GM12801 (cell line): ENCODE measurements around the gene GLIPR1L2.

Source experiments
- TF ChIP-seq, protein P1 (sequence below): IDR thresholded peaks from one replicate; pipeline ENCODE4 v1.5.1; 2011; ENCODE audit warnings: control low read depth; ENCODE audit not compliant: insufficient read length; ENCODE audit errors: extremely low read depth

GLIPR1L2 gene

DNA sequence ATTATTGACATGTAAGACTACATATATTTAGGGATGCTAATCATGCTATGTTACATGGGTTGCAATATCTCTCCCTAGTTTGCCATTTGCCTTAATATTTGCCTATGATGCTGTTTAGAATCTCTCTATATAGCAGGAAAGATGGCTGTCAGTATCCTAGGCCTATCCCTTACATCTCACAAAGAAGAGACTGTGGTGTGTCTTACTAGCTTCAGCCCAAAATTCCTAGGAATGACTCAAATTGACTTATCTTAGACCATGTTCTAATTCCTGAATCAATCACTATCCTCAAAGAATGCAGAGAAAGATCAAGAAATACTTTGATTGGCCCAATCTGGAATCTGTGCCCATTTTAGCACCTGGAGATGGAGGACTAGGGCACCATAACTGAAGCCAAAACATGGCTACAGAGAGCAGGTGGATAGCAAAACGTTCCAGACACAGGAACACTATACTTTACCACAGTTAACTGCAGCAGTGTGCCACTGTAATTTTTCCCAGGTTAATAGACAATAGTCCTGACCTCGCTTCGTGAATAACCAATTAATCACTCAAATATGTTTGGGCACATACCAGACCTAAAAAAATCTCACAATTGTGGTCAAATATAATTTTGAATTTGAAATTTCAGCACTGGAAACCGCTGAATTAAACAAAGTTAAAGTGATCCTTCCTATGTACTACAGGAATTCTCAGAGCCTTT, 57.0 kb downstream of the GLIPR1L2 start:
- TF ChIP-seq, protein P1, sequence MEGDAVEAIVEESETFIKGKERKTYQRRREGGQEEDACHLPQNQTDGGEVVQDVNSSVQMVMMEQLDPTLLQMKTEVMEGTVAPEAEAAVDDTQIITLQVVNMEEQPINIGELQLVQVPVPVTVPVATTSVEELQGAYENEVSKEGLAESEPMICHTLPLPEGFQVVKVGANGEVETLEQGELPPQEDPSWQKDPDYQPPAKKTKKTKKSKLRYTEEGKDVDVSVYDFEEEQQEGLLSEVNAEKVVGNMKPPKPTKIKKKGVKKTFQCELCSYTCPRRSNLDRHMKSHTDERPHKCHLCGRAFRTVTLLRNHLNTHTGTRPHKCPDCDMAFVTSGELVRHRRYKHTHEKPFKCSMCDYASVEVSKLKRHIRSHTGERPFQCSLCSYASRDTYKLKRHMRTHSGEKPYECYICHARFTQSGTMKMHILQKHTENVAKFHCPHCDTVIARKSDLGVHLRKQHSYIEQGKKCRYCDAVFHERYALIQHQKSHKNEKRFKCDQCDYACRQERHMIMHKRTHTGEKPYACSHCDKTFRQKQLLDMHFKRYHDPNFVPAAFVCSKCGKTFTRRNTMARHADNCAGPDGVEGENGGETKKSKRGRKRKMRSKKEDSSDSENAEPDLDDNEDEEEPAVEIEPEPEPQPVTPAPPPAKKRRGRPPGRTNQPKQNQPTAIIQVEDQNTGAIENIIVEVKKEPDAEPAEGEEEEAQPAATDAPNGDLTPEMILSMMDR: no peak

DNA sequence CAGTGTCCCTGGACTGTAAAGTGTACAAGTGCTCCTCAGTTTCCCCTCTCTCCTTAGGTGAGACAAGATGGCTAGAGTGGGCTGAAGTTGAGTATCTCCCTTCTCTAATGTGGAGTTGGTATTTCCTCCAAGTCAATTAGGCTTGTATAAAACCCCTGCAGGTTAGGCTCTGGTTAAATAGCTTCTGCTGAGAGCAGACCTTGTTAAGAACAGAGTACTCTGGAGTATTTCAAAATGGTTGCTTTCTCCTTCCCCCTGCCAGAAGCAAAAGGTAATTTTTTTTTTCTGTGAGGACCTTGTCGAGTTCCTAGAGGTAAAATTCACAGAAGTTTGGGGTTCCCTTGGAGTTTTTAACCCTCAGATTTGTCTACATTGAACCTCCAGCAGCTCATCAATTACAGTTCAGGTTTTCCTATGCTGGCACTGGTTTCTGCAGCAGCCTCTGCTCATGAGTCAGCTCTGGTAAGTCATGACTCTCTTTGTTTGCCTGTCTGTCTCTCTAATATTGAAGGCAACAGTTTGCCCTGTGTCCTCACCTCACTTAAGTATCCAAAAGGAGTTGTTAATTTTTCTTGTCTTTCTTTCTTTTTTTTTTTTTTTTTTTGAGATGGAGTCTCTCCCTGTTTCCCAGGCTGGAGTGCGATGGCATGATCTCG, 61.9 kb downstream of the GLIPR1L2 start:
- TF ChIP-seq, protein P1: no peak

DNA sequence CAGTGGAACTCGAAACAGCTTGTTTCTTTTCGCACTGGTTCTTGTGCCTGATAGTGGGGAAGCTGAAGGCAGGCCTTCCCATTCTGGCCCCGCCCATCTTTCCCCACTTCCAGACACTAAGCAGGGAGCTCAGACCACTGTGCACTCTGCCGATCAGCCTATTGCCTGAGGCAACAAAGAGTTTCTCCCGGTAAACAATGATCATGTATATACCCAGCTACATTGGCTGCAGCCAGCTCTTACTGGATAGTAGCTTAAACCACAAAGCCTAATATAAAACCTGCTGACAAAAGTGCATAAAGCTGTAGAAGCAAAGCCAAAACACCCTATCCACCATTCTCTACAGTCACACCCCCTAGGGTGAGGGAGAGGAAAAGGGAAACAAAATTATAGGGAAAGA, 65.0 kb downstream of the GLIPR1L2 start:
- TF ChIP-seq, protein P1: no peak

DNA sequence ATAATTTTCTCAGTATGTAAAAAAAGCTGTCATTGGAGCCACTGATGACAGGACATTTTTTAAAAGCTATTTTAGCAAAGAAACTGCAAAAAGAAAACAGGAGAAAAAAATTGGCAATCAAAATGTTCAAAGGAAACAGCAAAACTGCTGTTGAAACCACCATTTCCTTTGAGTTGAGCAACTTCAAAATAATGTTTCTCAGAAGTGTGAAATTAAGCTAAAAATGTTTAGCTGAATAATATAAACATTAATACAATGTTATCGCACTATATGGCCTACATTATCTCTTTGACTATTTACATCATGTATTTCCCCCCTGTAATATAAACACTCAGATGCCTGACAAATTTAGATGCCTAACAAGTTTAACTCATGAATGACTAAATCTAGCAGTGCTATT, 66.3 kb downstream of the GLIPR1L2 start:
- TF ChIP-seq, protein P1: no peak

DNA sequence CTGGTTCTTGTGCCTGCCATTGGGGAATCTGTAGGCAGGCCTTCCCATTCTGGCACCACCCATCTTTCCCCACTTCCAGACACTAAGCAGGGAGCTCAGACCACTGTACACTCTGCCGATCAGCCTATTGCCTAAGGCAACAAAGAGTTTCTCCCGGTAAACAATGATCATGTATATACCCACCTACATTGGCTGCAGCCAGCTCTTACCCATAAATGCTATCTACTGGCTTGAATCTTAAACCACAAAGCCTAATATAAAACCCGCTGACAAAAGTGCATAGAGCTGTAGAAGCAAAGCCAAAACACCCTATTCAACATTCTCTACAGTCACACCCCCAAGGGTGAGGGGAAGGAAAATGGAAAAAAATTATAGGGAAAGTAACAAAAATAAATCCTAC, 68.9 kb downstream of the GLIPR1L2 start:
- TF ChIP-seq, protein P1: no peak

DNA sequence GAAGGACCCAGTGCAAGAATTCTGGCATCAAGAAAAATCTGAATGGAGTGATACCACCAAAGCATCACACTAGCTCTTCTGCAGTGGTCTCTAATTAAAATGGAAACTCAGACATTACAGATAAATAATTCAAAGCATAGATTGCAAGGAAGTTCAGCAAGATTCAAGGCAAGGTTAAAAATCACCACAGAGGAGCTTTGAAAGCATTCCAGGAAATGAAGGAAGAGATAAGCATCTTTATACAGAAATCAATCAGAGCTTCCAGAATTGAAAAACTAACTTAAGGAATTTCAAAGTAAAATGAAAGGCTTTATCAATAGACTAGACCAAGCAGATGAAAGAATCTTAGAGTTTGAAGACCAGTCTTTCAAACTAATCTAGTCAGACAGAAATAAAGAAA, 69.3 kb downstream of the GLIPR1L2 start:
- TF ChIP-seq, protein P1: no peak

DNA sequence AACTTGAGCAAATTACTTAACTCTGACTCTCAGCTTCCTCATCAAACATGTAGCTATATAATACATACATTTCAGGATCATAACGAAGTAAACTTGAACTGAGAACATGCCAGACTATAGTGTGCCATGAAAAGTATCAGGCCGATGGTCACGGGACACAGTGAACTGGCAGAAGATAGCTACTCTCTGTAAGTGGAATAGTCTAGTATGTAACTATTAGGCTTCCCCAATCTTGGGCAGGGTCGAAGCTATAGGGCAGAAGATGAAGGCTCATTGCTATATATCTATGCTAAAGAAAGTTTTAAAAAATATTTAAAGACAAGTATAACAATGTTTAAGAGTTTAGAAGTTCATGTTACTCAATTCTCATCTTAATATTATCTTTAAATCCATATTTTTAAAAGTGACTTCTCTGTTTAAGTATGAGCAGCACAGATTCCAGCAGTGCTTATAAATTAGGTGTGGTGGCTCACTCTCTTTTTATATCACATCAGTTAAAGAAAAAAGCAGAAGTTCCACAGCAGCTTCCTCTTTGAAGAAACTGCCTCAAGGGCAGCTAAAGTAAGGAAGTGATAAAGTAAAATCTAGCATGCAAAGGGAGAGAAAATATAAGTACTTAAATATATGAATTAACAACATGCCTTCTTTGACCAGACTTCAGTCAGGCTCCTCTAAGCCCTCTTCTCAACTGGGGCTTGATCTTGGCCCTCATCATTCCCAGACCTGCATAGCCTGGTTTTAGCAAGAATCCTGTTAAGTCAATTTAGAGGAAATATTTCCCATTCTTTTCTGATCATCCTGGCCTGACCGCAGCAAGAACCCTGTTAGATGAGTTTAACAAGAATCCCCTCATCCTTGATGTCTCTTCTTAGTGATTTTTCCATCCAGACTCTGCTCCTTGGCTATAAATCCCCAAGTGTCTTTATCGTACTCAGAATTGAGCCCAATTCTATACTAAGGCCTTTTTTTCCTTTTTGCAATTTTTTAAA, 81.3 kb downstream of the GLIPR1L2 start:
- TF ChIP-seq, protein P1: no peak
